DOHH2 (cell line): Measurements from ENCODE around the gene DYTN.

Experiments used
- H3F3A ChIP-seq: fragments of 200-600 bp; sonication (generic), shearing (Covaris generic); 2 replicates; pipeline ENCODE4 v1.6.0; 2016; ENCODE audit warnings: antibody characterized with exemption, mild to moderate bottlenecking; ENCODE audit not compliant: control insufficient read depth, insufficient read depth
- H3K27ac ChIP-seq: fragments of 200-600 bp; sonication (generic); 2 replicates; pipeline ENCODE4 v1.5.1; 2014; ENCODE audit warnings: low read depth, mild to moderate bottlenecking, low read length, moderate library complexity
- H3K27me3 ChIP-seq: fragments of 200-600 bp; sonication (generic); 2 replicates; pipeline ENCODE4 v1.6.1; 2014; ENCODE audit warnings: mild to moderate bottlenecking, low read length, mixed read lengths; ENCODE audit not compliant: control insufficient read depth
- H3K36me3 ChIP-seq: fragments of 200-600 bp; sonication (generic); 2 replicates; pipeline ENCODE4 v1.6.1; 2014; ENCODE audit warnings: mild to moderate bottlenecking, low read length, moderate library complexity, mixed read lengths; ENCODE audit not compliant: control insufficient read depth
- H3K4me1 ChIP-seq: fragments of 200-600 bp; sonication (generic); 2 replicates; pipeline ENCODE4 v1.6.1; 2014; ENCODE audit warnings: mild to moderate bottlenecking, low read length, mixed read lengths; ENCODE audit not compliant: control insufficient read depth
- H3K4me2 ChIP-seq: fragments of 200-600 bp; sonication (generic); 2 replicates; pipeline ENCODE4 v1.6.0; 2014; ENCODE audit warnings: mild to moderate bottlenecking, low read length, moderate library complexity
- H3K4me3 ChIP-seq: fragments of 200-600 bp; sonication (generic); 2 replicates; pipeline ENCODE4 v1.5.1; 2014; ENCODE audit warnings: mild to moderate bottlenecking, low read length, mixed read lengths
- H3K79me2 ChIP-seq: fragments of 200-600 bp; sonication (generic); 2 replicates; pipeline ENCODE4 v1.6.1; 2014; ENCODE audit warnings: mild to moderate bottlenecking, low read length, mixed read lengths; ENCODE audit not compliant: control insufficient read depth
- H3K9me2 ChIP-seq: fragments of 200-600 bp; sonication (generic); replicated peaks from 2 replicates; pipeline ENCODE4 v1.6.1; 2014; ENCODE audit warnings: mild to moderate bottlenecking, low read length, mixed read lengths; ENCODE audit not compliant: control insufficient read depth
- H3K9me3 ChIP-seq: fragments of 200-600 bp; sonication (generic); 2 replicates; pipeline ENCODE4 v1.6.1; 2014; ENCODE audit warnings: antibody characterized with exemption, low read length, mixed read lengths; ENCODE audit not compliant: control insufficient read depth, insufficient read depth
- H4K20me1 ChIP-seq: fragments of 200-600 bp; sonication (generic); 2 replicates; pipeline ENCODE4 v1.6.0; 2014; ENCODE audit warnings: low read depth, mild to moderate bottlenecking, antibody characterized with exemption, low read length, moderate library complexity; ENCODE audit not compliant: control insufficient read depth, insufficient read depth
- CTCF ChIP-seq: fragments of 200-600 bp; sonication (generic); IDR thresholded peaks from one replicate; pipeline ENCODE4 v1.5.1; 2014; ENCODE audit warnings: antibody characterized with exemption, mild to moderate bottlenecking, low read depth, low read length; ENCODE audit not compliant: poor library complexity, severe bottlenecking
- EZH2phosphoT487 ChIP-seq: fragments of 200-600 bp; sonication (generic); IDR thresholded peaks from 2 replicates; pipeline ENCODE4 v1.6.1; 2017; ENCODE audit warnings: borderline replicate concordance, mild to moderate bottlenecking, antibody characterized with exemption, low read length, moderate library complexity, mixed read lengths

The DYTN gene

GRCh38 chr2:206739271-206739670 lies 21.1 kb upstream of the DYTN start:
- TF ChIP-seq CTCF: no peak
- TF ChIP-seq EZH2phosphoT487: no peak
- no peaks in the 10 kb centered on the region for H3K4me1 ChIP-seq
- H3K79me2 ChIP-seq: no peaks in the 10 kb centered on the region

GRCh38 chr2:206736935-206737334 lies 18.7 kb upstream of the DYTN start:
- Histone ChIP-seq H3K27me3 (peaks cover 3% of the 10 kb centered on the region; the same call in 1 of the 2 replicates), H3K4me2 (no peak overlapping the region), H3K27ac (no peak overlapping the region), H3K4me3 (no peak overlapping the region), H3K9me3 (no peaks in the 10 kb centered on the region), H3K4me1 (no peaks in the 10 kb centered on the region), H3K79me2 (no peaks in the 10 kb centered on the region), H4K20me1 (no peaks in the 10 kb centered on the region), H3F3A (no peaks in the 10 kb centered on the region), H3K9me2 (no peaks in the 10 kb centered on the region), H3K36me3 (no peaks in the 10 kb centered on the region)
- no peak for TF ChIP-seq CTCF

More at GRCh38 chr2:206739271-206739670, 21.1 kb upstream of the DYTN start:
- Histone ChIP-seq H3K36me3 (no peaks in the 10 kb centered on the region), H4K20me1 (no peaks in the 10 kb centered on the region), H3K9me3 (no peaks in the 10 kb centered on the region), H3K27ac (no peak overlapping the region), H3K4me2 (no peak overlapping the region), H3K4me3 (no peak overlapping the region), H3K9me2 (no peaks in the 10 kb centered on the region), H3K27me3 (peaks cover 3% of the 10 kb centered on the region; the same call in 1 of the 2 replicates), H3F3A (no peaks in the 10 kb centered on the region)

GRCh38 chr2:206733341-206733740 lies 15.1 kb upstream of the DYTN start:
- no peaks in the 10 kb centered on the region for H3K4me1 ChIP-seq
- H3K4me3 ChIP-seq: no peak overlapping the region
- H3K27ac ChIP-seq: no peak overlapping the region
- peaks cover 3% of the 10 kb centered on the region; the same call in 1 of the 2 replicates for H3K27me3 ChIP-seq
- no peaks in the 10 kb centered on the region for H4K20me1 ChIP-seq
- H3K9me3 ChIP-seq: no peaks in the 10 kb centered on the region
- H3K4me2 ChIP-seq: no peak overlapping the region
- TF ChIP-seq EZH2phosphoT487: no peak
- TF ChIP-seq CTCF: no peak
- no peaks in the 10 kb centered on the region for H3F3A ChIP-seq
- H3K79me2 ChIP-seq: no peaks in the 10 kb centered on the region
- no peaks in the 10 kb centered on the region for H3K36me3 ChIP-seq
- H3K9me2 ChIP-seq: no peaks in the 10 kb centered on the region
